ENCODE results near the gene FAM131C.

Gene FAM131C

GRCh38 chr1:16099412-16099811 is 26.0 kb upstream of the FAM131C start:
- no peak for TF ChIP-seq CTCF (IDR thresholded peaks at IDR 0.05; ENCODE audit: insufficient read depth, missing control alignments)
- FAIRE-seq (no peak), DNase-seq (ENCODE audit: insufficient read length, low spot score) (no peak)

DNA sequence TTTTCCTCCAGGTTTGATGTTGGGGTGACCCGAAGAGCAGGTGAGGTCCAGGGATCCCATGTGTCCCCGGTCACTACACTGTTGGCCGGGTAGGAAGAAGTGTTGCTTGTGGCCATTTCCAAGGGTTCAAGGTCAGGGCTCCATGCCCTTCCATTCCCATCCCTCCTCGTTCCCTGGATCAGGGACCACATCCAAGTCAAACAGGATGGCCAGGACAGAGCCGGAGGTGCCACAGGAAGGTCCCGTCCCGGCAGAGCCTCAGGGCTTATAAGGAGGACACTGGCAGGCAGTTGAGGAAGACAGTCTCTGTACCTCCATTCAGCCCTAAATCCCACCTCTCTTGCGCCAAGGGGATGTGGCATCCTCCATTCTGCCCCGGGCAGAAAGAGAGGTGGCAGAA is 22.0 kb upstream of the FAM131C start:
- no peak for TF ChIP-seq CTCF (IDR thresholded peaks at IDR 0.05; ENCODE audit: insufficient read depth, missing control alignments)
- DNase-seq (ENCODE audit: insufficient read length, low spot score) (no peak), FAIRE-seq (no peak)

DNA sequence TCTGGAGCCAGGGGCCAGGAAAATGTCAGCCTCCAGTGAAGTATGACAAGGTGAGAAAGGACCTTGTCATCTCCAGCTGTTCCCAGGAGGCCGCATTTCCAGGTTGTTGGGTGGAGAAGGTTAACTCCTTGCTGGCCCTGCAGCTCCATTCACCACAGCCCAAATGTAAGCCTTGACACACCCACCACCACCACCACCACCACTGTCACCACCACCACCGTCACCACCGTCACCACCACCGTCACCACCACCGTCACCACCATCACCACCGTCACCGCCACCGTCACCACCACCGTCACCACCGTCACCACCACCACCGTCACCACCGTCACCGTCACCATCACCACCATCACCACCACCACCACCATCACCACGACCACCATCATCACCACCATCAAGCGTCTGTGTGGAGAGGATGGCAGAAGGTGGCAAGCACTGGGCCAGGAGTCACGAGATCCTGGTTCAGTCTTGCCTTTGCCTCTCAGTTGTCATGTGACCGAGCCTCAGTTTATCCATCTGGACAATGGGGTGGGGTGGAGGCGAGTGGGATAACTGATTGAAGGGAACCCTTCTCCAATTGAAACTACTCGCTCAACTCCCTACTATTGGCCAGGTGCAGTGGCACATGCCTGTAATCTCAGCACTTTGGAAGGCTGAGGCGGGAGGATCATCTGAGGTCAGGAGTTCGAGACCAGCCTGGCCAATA is 21.2 kb upstream of the FAM131C start:
- FAIRE-seq (no peak), DNase-seq (ENCODE audit: insufficient read length, low spot score) (no peak)
- TF ChIP-seq CTCF (IDR thresholded peaks at IDR 0.05; ENCODE audit: insufficient read depth, missing control alignments) = no peak

- no peak for TF ChIP-seq CTCF (IDR thresholded peaks at IDR 0.05; ENCODE audit: insufficient read depth, missing control alignments)
- FAIRE-seq (no peak), DNase-seq (ENCODE audit: insufficient read length, low spot score) (no peak)
Measured at GRCh38 chr1:16093611-16094010, 20.2 kb upstream of the FAM131C start.

- FAIRE-seq = no peak
- TF ChIP-seq CTCF (IDR thresholded peaks at IDR 0.05; ENCODE audit: insufficient read depth, missing control alignments) = no peak
- DNase-seq (ENCODE audit: insufficient read length, low spot score) = no peak
Measured at GRCh38 chr1:16092923-16093511, 19.6 kb upstream of the FAM131C start.

GRCh38 chr1:16092097-16092922 is 18.9 kb upstream of the FAM131C start:
- DNase-seq (ENCODE audit: insufficient read length, low spot score) (no peak), FAIRE-seq (no peak)
- TF ChIP-seq CTCF (IDR thresholded peaks at IDR 0.05; ENCODE audit: insufficient read depth, missing control alignments) = no peak
